Muscle of leg (tissue), 16 donors: ENCODE data around the gene SETD1A. TPM values are rescaled to one million over a fixed set of nuclear protein-coding genes. Genes with fewer than 3 reads are reported as not detected.

ENCODE experiments used
- DNase-seq: peaks from one replicate; pipeline ENCODE4 v3.0.0; 2013
- H3K27ac ChIP-seq: one replicate; pipeline ENCODE4 v1.5.1; 2013; ENCODE audit warnings: mild to moderate bottlenecking, low read length, control low read depth
- H3K27me3 ChIP-seq: one replicate; pipeline ENCODE4 v1.6.1; 2013; ENCODE audit warnings: low read length; ENCODE audit not compliant: control insufficient read depth, insufficient read depth
- H3K36me3 ChIP-seq: one replicate; pipeline ENCODE4 v1.6.1; 2013; ENCODE audit warnings: low read length; ENCODE audit not compliant: control insufficient read depth, insufficient read depth
- H3K4me1 ChIP-seq: one replicate; pipeline ENCODE4 v1.6.1; 2013; ENCODE audit warnings: low read length; ENCODE audit not compliant: control insufficient read depth, insufficient read depth
- H3K4me3 ChIP-seq: one replicate; pipeline ENCODE4 v1.5.1; 2013; ENCODE audit warnings: low read length, control low read depth
- H3K9me3 ChIP-seq: replicated peaks from 2 replicates; pipeline ENCODE4 v1.6.1; 2013; ENCODE audit warnings: low read depth, low read length; ENCODE audit not compliant: control insufficient read depth
- WGBS: methylation state at CpG from one replicate; pipeline ENCODE4 v1.1.5; 2013; ENCODE audit warnings: missing lambda C conversion rate; ENCODE audit not compliant: insufficient coverage; 5-methylcytosine and 5-hydroxymethylcytosine counted together
- long read RNA-seq, 11 donors: transcript quantifications; one replicate each; lab custom pipeline, GENCODE V29; 2026
- polyA plus RNA-seq, 8 donors: library from polyadenylated mRNA; unstranded; fragments of 120-200 nt; gene quantifications; one replicate each; pipeline versions ENCODE4 v1.2.1 to v1.2.3, GENCODE V29; 2013; ENCODE audit warnings: inconsistent platforms in 1 of 8, low replicate concordance in 1 of 8; ENCODE audit not compliant: insufficient read length in 8 of 8, insufficient read depth in 1 of 8
- total RNA-seq: library from RNA; stranded (reverse); fragments of 120-200 nt; gene quantifications from one replicate; pipeline ENCODE4 v1.2.4, GENCODE V29; 2013

SETD1A gene
- total RNA-seq (2.7 TPM), polyA plus RNA-seq (10 to 100 TPM in 7 of 8 donors, 1 to 10 TPM in 1; 9.8 to 16.5 (median 13.1) TPM)
- long read RNA-seq, donor 1 = 0 reads
- long read RNA-seq, donor 2 = 0 reads
- long read RNA-seq, donor 3 = 0 reads
- long read RNA-seq, donor 4 = 0 reads
- long read RNA-seq, donor 5, partial matches to known transcripts = 7 of 7 reads
- long read RNA-seq, donor 5, other reads (novel, unspliced or antisense) = 0 of 7 reads
- long read RNA-seq, donor 6, partial matches to known transcripts = 5 of 5 reads
- long read RNA-seq, donor 6, other reads (novel, unspliced or antisense) = 0 of 5 reads
- long read RNA-seq, donor 7, partial matches to known transcripts = 5 of 5 reads
- long read RNA-seq, donor 7, other reads (novel, unspliced or antisense) = 0 of 5 reads
- long read RNA-seq, donor 8 = 0 reads
- long read RNA-seq, donor 9 = 0 reads
- long read RNA-seq, donor 10 = 0 reads
- long read RNA-seq, donor 11 = 0 reads

- H3K4me1 ChIP-seq = peaks cover 26% of the 10 kb centered on the region
- H3K27ac ChIP-seq = peak within 1 kb of the TSS; percentile 100
- DNase-seq = peak; percentile 98
- no peaks in the 10 kb centered on the region for H3K9me3 ChIP-seq
- under 1% methylated on average over 82 of the region's 85 CpGs for WGBS
- peaks cover 41% of the 10 kb centered on the region for H3K36me3 ChIP-seq
- no peaks in the 10 kb centered on the region for H3K27me3 ChIP-seq
- peak within 1 kb of the TSS; percentile 92 for H3K4me3 ChIP-seq
Measured at GRCh38 chr16:30957456-30958174, at the start of gene SETD1A. Gene SETD1A (plus strand): TSS chr16:30957754. CDS start chr16:30958732, 978 bp downstream.

- H3K4me1 ChIP-seq = peaks cover 3% of the 10 kb centered on the region
- no peaks in the 10 kb centered on the region for H3K36me3 ChIP-seq
- WGBS = 74% methylated on average over 5 of the region's 18 CpGs
- H3K27me3 ChIP-seq = no peaks in the 10 kb centered on the region
- no peak overlapping the region for H3K27ac ChIP-seq
- no peak for DNase-seq
- no peaks in the 10 kb centered on the region for H3K9me3 ChIP-seq
- H3K4me3 ChIP-seq = no peak overlapping the region
Measured at GRCh38 chr16:30910427-30911029, 47.0 kb upstream of the SETD1A start.

GRCh38 chr16:30912794-30913412 lies 44.7 kb upstream of the SETD1A start:
- no peaks in the 10 kb centered on the region for H3K36me3 ChIP-seq
- no peaks in the 10 kb centered on the region for H3K4me1 ChIP-seq
- 89% methylated on average over 6 of the region's 6 CpGs for WGBS
- H3K9me3 ChIP-seq = no peaks in the 10 kb centered on the region
- no peaks in the 10 kb centered on the region for H3K27me3 ChIP-seq
- H3K27ac ChIP-seq = no peak overlapping the region
- H3K4me3 ChIP-seq = no peak overlapping the region
- no peak for DNase-seq

GRCh38 chr16:30914830-30915229 lies 42.7 kb upstream of the SETD1A start:
- no peak for DNase-seq
- Histone ChIP-seq H3K4me3 (no peak overlapping the region), H3K27ac (no peak overlapping the region), H3K36me3 (no peaks in the 10 kb centered on the region), H3K27me3 (no peaks in the 10 kb centered on the region), H3K9me3 (no peaks in the 10 kb centered on the region), H3K4me1 (no peaks in the 10 kb centered on the region)
- WGBS = 87% methylated on average over 3 of the region's 3 CpGs

- Histone ChIP-seq H3K27ac (no peak overlapping the region), H3K27me3 (no peaks in the 10 kb centered on the region), H3K4me1 (peaks cover 9% of the 10 kb centered on the region), H3K36me3 (no peaks in the 10 kb centered on the region), H3K4me3 (no peak overlapping the region), H3K9me3 (no peaks in the 10 kb centered on the region)
- no peak for DNase-seq
- 38% methylated on average over 1 of the region's 1 CpG for WGBS
Measured at GRCh38 chr16:30918614-30919013, 38.9 kb upstream of the SETD1A start.

- DNase-seq = no peak
- Histone ChIP-seq H3K4me1 (peaks cover 20% of the 10 kb centered on the region), H3K27me3 (no peaks in the 10 kb centered on the region), H3K27ac (no peak overlapping the region), H3K9me3 (no peaks in the 10 kb centered on the region), H3K36me3 (peaks cover under 1% of the 10 kb centered on the region), H3K4me3 (no peak overlapping the region)
- WGBS = no CpG with 5 or more reads among the region's 2 CpGs
Measured at GRCh38 chr16:30920891-30921290, 36.7 kb upstream of the SETD1A start.

GRCh38 chr16:30921459-30921747 lies 36.2 kb upstream of the SETD1A start:
- peaks cover 20% of the 10 kb centered on the region for H3K4me1 ChIP-seq
- H3K9me3 ChIP-seq = no peaks in the 10 kb centered on the region
- WGBS = 8% methylated on average over 2 of the region's 6 CpGs
- no peak for DNase-seq
- peaks cover 5% of the 10 kb centered on the region for H3K36me3 ChIP-seq
- H3K27me3 ChIP-seq = no peaks in the 10 kb centered on the region
- H3K27ac ChIP-seq = no peak overlapping the region
- H3K4me3 ChIP-seq = peak overlapping the region; percentile 71

GRCh38 chr16:30921748-30922419 lies 35.7 kb upstream of the SETD1A start:
- peak; percentile 98 for DNase-seq
- peak overlapping the region; percentile 71 for H3K4me3 ChIP-seq
- peak overlapping the region; percentile 100 for H3K27ac ChIP-seq
- 0% methylated on average over 30 of the region's 37 CpGs for WGBS
- no peaks in the 10 kb centered on the region for H3K9me3 ChIP-seq
- H3K4me1 ChIP-seq = peaks cover 20% of the 10 kb centered on the region
- no peaks in the 10 kb centered on the region for H3K27me3 ChIP-seq
- peaks cover 10% of the 10 kb centered on the region for H3K36me3 ChIP-seq

- 0% methylated on average over 29 of the region's 42 CpGs for WGBS
- H3K9me3 ChIP-seq = no peaks in the 10 kb centered on the region
- H3K27me3 ChIP-seq = no peaks in the 10 kb centered on the region
Measured at GRCh38 chr16:30922420-30922959, 35.1 kb upstream of the SETD1A start.

More at GRCh38 chr16:30922420-30922959, 35.1 kb upstream of the SETD1A start:
- peak; percentile 100 for DNase-seq
- H3K36me3 ChIP-seq = peaks cover 16% of the 10 kb centered on the region
- peak overlapping the region; percentile 100 for H3K27ac ChIP-seq
- H3K4me1 ChIP-seq = peaks cover 20% of the 10 kb centered on the region
- peak overlapping the region; percentile 95 for H3K4me3 ChIP-seq
